HG03095 (cell line): ENCODE data around the gene POLR3C.
"Not testable (repeated sequence)": the region's sequence is repeated elsewhere in the genome, so short reads cannot be mapped to it uniquely, and the experiment has no call there.

Source experiments
- ATAC-seq: cut with Tn5 transposase; IDR thresholded peaks from one replicate; pipeline ENCODE4 v1.9.1; 2021; ENCODE audit warnings: moderate library complexity; ENCODE audit not compliant: unreplicated experiment

Gene POLR3C

GRCh38 chr1:145823565-145824498, at the start of gene POLR3C, which contains the start of gene RNF115:
POLR3C (plus strand) TSS chr1:145824200; CDS start chr1:145825777, 1,577 bp downstream.
RNF115 (minus strand) TSS chr1:145824095; CDS start chr1:145823873, 222 bp downstream.
- ATAC-seq = peak; percentile 64

DNA sequence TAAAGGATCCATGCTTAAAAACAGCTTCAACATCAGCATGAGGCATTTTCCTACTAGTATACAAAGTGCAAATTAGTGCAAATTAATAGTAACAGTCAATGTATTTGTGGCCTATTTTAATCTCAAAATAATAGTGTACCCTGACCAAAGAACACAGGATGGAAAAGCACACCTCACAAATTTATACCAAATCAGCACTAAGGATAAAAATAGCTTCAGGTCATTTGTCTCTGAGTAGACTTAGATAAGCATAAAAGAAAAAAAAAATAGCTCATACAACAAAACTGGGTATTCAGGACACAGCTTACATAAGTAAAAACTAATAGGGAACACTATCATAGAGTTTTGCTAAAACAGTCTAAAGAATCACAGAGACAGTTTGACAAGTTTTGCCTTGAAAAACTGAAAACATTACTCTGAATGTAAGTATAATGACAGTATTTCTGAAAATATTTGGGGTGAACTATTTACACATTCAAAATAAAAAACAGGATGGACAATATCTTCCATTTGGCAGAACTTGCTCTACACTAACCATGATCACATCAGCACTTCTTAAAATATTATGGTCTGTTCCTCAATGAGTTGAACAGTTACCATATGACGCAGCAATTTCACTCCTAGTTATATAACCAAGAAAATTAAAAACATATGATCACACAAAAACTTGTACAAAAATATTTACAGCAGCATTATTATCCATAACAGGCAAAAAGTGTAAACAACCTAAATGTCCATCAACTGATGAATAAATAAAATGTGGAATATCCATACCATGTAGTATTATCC, 46.4 kb upstream of the POLR3C start:
- no peak for ATAC-seq

DNA sequence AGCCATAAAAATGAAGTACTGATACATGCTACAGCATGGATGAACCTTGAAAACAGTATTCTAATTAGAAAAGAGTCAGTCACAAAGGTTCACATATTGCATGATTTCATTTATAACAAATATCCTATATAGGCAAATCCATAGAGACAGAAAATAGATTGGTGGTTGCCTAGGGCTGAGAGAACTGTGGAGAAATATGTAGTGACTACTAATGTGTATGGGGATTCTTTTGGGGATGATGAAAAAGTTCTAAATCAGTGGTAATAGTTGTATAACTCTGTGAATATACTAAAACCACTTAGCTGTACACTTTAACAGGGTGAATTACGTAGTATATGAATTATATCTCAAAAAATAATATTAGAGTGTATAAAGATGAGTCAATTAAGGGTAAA, 45.9 kb upstream of the POLR3C start:
- no peak for ATAC-seq

DNA sequence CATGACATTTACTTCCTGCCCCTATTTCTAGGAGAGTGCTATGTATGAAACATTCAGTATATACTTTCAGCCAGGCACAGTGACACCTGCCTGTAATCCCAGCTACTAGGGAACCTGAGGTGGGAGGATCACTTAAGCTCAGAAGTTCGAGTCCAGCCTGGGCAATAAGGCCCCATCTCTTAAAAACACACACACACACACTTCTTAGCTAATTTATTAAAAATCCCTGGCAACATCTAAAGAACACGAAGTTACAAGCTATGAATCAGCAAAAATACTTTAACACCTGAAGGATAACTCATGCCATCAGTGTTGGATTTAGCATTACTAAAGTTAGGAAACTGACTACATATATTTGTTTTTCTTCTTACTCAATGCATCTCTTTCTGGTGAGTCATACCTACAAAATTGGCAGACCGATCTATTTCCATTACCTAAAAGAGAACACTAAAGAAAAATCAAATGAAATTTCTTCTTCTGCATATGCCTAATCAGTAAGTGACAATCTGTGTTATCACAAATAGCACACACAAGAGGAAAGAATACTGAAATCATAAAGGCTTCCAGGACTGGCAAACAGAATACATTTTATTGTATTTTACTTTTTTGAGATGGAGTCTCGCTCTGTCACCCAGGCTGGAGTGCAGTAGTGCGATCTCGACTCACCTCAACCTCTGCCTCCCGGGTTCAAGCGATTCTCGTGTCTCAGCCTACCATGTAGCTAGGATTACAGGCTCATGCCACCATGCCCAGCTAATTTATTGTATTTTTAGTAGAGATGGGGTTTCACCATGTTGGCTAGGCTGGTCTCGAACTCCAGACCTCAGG, 41.5 kb upstream of the POLR3C start:
- no peak for ATAC-seq

DNA sequence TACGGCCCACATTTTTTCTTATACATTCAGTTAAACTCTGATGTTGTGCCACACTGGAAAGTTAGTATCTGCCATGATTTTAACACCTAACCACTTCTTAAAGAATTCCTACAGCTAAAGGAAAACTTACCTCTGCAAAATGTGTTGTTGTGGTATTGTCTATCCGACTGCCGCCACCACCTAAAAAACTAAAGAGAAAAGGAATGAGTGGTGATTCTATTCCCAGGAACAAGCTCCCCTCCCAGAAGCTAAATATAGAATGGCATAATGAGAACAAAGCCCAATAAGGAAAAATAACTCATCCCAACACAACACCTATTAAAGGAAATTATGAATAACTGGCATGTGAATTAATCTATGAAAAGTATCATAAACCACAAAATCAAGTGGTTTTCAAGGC, 39.6 kb upstream of the POLR3C start:
- ATAC-seq = no peak

GRCh38 chr1:145785547-145785946, 38.5 kb upstream of the POLR3C start:
- no peak for ATAC-seq

DNA sequence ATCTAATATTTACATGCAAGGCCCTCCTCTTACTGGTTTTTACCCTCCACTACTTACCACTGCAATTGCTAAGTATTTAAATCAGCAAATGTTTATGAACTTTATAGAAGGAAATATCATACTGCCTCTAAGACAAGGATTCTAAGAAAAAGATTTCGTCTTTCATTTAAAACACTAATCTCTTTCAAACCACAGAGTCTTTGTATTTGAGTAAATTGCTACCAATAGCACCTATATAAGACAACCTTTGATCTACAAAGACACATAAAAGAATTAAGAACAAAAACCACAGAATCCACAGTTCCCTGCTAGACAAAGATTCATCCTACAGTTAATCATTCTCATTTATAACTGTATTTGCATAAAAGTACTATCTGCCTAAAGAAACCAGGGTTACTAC, 37.7 kb upstream of the POLR3C start:
- ATAC-seq = no peak

DNA sequence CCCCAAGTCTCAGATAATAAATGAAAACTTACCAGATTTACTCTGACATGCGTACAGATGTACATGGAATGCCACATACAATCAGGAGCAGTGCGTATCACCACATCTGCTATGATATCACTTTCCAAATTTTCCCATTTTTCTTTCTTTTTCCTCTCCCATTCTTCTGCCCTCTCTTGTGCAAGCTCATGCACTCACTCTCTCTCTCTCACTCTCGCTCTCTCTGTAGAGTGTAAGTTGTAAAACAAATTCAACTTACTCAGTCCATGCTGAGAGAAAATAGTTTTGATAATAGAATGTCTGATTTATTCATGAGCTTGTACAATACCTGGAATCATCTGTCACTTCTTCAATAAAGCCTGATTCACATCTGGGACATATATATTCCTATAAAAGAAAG, 35.4 kb upstream of the POLR3C start:
- ATAC-seq = no peak

DNA sequence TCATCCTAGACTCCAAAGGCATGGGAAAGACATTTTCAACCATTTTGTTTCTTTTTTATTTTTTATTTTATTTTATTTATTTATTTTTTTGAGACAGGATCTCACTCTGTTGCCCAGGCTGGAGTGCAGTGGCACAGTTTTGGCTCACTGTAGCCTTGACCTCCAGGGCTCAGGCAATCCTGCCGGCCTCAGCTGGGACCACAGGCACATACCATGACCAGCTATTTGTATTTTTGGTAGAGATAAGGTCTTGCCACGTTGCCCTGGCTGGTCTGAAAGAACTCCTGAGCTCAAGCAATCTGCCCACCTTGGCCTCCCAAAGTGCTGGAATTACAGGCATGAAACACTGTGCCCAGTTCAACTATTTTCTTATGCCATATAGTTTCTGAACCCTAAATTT, 32.1 kb upstream of the POLR3C start:
- not testable (repeated sequence) for ATAC-seq

DNA sequence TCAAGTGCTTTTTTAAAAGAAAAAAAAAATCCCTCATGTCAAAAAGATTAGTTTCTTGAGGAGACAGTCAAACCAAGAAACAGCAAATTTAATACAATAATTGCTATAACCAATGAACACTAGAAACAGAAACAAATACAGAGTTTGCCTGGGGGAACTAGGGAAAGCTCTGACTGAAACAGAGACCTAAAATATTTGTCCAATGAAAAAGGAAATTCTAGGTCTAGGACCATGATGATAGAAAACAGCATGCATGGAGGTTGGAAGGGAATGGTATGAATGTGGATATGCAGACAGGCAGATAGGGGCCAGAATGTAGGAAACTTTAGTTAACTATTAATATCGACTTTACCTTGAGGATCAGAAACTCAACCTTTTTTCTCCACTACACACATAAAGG, 31.5 kb upstream of the POLR3C start:
- ATAC-seq = no peak

DNA sequence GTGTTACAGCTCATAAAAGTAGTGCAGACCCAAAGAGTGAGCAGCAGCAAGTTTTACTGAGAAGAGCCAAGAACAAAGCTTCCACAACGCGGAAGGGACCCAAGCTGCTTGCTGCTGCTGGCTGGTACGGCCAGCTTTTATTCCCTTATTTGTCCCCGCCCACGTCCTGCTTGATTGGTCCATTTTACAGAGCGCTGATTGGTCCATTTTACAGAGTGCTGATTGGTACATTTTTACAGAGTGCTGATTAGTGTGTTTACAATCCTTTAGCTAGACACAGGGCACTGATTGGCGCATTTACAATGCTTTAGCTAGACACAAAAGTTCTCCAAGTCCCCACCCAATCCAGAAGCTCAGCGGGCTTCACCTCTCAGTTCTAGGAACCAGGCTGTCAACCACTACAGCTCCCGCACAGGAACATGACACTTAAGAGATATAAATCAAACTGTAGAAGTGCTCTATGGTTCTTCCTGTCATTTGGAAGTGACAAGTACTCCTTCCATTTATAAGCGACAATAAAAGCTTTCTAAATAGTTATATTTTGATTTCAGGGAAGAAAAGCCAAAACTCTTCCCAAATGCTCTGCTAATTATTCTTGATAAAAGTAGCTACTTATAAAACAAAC, 28.6 kb upstream of the POLR3C start:
- ATAC-seq = no peak

- no peak for ATAC-seq
Measured at GRCh38 chr1:145796753-145797152, 27.2 kb upstream of the POLR3C start.

- no peak for ATAC-seq
Measured at GRCh38 chr1:145799806-145800205, 24.2 kb upstream of the POLR3C start.

GRCh38 chr1:145804235-145805045, 19.6 kb upstream of the POLR3C start:
- no peak for ATAC-seq

- no peak for ATAC-seq
Measured at GRCh38 chr1:145805057-145805456, 18.9 kb upstream of the POLR3C start.

DNA sequence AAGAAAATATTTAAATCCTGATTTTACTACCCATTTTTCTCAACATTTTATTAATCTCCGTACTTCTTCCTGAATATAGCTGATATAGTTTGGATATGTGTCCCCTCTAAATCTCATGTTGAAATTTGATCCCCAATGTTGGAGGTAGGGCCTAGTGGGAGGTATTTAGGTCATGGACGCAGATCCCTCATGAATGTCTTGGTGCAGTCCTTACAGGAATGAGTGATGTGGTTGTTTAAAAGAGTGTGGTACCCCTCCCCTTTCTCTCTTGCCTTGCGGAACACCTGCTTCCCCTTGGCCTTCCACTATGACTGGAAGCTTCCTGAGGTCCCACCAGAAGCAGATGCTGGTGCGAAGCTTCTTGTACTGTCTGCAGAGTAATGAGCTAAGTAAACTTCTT, 17.6 kb upstream of the POLR3C start:
- ATAC-seq = no peak

GRCh38 chr1:145806844-145807243, 17.2 kb upstream of the POLR3C start:
- no peak for ATAC-seq

DNA sequence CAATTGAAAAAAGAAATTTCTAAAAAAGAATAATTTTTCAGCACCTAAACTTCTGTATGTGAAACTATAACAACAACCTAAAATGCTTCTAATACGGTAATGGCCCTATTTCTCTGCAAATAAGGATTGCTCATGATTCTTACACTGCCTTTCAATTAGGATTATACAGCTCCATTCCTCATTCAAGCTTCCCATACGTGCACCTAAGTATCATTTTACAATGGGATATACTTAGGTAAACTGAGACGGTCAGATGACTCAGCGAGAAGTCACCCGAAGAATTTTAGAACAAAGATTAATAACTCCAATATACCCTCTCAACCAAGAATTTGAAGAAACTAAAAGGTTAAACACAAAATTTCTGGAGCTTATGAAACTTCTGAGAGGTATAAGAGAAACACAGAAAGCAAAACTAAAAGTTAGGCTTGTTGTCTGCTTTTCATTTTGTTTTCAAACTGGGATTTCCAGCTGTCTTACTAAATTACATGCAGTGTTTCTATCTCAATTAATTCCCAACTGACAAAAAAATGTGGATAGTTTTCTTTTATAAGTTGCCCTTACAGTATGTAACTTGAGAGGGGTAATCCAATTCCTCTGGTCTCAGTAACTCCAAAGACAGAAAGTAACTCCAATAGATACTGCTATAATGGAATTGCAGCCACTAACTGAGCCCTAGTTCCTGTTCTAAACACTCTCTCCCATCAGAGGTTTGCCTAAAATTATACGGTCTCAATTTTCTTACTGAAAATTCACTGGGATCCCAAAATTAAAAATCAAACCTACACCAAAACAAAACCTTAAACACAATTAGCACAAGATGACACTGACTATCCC, 10.8 kb upstream of the POLR3C start:
- ATAC-seq = not testable (repeated sequence)

- not testable (repeated sequence) for ATAC-seq
Measured at GRCh38 chr1:145818095-145818494, 5.9 kb upstream of the POLR3C start.
